SK-N-SH (cell line): ENCODE results near the gene LCN1.

Experiments
- FOXM1 ChIP-seq: IDR thresholded peaks from 2 replicates; pipeline ENCODE4 v1.4.0; 2012; ENCODE audit warnings: low read depth, mild to moderate bottlenecking
- JUND ChIP-seq: IDR thresholded peaks from 2 replicates; pipeline ENCODE4 v1.4.0; 2012
- POLR2AphosphoS5 ChIP-seq: IDR thresholded peaks from 2 replicates; pipeline ENCODE4 v1.6.1; 2012; ENCODE audit warnings: low read depth, low read length
- RAD21 ChIP-seq: IDR thresholded peaks from 2 replicates; pipeline ENCODE4 v1.6.1; 2012; ENCODE audit warnings: mild to moderate bottlenecking, low read length
- RCOR1 ChIP-seq: fragments of 150-350 bp; IDR thresholded peaks from 2 replicates; pipeline ENCODE4 v1.6.1; 2017; ENCODE audit warnings: antibody characterized with exemption, low read length
- RXRA ChIP-seq: IDR thresholded peaks from 2 replicates; pipeline ENCODE4 v1.4.0; 2012; ENCODE audit warnings: low read depth, mild to moderate bottlenecking, borderline replicate concordance
- TCF12 ChIP-seq: IDR thresholded peaks from 2 replicates; pipeline ENCODE4 v1.4.0; 2012
- YY1 ChIP-seq: IDR thresholded peaks from 2 replicates; pipeline ENCODE4 v1.4.0; 2012; ENCODE audit warnings: low read depth, mild to moderate bottlenecking
- TF ChIP-seq, protein P1 (sequence below): fragments of 200-600 bp; sonication (generic); IDR thresholded peaks from 2 replicates; pipeline ENCODE4 v1.6.1; 2017; ENCODE audit warnings: antibody characterized with exemption, mild to moderate bottlenecking, moderate library complexity
- TF ChIP-seq, protein P2 (sequence below): IDR thresholded peaks from 2 replicates; pipeline ENCODE4 v1.4.0; 2012; ENCODE audit warnings: low read depth

GRCh38 chr9:135505406-135506187, 15.6 kb upstream of the LCN1 start:
- no peak for TF ChIP-seq JUND
- TF ChIP-seq, protein P1, sequence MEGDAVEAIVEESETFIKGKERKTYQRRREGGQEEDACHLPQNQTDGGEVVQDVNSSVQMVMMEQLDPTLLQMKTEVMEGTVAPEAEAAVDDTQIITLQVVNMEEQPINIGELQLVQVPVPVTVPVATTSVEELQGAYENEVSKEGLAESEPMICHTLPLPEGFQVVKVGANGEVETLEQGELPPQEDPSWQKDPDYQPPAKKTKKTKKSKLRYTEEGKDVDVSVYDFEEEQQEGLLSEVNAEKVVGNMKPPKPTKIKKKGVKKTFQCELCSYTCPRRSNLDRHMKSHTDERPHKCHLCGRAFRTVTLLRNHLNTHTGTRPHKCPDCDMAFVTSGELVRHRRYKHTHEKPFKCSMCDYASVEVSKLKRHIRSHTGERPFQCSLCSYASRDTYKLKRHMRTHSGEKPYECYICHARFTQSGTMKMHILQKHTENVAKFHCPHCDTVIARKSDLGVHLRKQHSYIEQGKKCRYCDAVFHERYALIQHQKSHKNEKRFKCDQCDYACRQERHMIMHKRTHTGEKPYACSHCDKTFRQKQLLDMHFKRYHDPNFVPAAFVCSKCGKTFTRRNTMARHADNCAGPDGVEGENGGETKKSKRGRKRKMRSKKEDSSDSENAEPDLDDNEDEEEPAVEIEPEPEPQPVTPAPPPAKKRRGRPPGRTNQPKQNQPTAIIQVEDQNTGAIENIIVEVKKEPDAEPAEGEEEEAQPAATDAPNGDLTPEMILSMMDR, result no peak
- TF ChIP-seq FOXM1, result no peak
- no peak for TF ChIP-seq RAD21
- no peak for TF ChIP-seq POLR2AphosphoS5
- no peak for TF ChIP-seq RCOR1
- TF ChIP-seq, protein P2, sequence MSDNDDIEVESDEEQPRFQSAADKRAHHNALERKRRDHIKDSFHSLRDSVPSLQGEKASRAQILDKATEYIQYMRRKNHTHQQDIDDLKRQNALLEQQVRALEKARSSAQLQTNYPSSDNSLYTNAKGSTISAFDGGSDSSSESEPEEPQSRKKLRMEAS, result no peak
- TF ChIP-seq YY1, result no peak
- no peak for TF ChIP-seq TCF12
- no peak for TF ChIP-seq RXRA
